Pancreas (tissue), 10 donors: Measurements from ENCODE around the gene MAGOH. TPM values are rescaled to one million over a fixed set of nuclear protein-coding genes. Genes with fewer than 3 reads are reported as not detected.
"Not testable (repeated sequence)": the region's sequence is repeated elsewhere in the genome, so short reads cannot be mapped to it uniquely, and the experiment has no call there.

Experiments used
- ATAC-seq, 4 donors: fragments of 200-7000 bp; cut with Tn5 transposase; one replicate each; pipeline versions ENCODE4 v1.8.0 to v1.9.1; 2020; ENCODE audit warnings: mild to moderate bottlenecking in 4 of 4, moderate library complexity in 4 of 4
- DNase-seq, 6 donors: peaks; one replicate each; pipeline ENCODE4 v3.0.0-alpha.2; 2020
- FAIRE-seq: peaks from 2 replicates; lab custom pipeline; 2012; peaks lifted over from hg19 to GRCh38; lab: Jason Lieb, UNC
- H3K27ac ChIP-seq, 4 donors: fragments of 200-600 bp; sonication (generic); 1 replicate in 3 of 4; 2 replicates in 1 of 4; pipeline versions ENCODE4 v1.5.0 to v1.8.0; 2020
- H3K27me3 ChIP-seq, 4 donors: fragments of 200-600 bp; one replicate each; pipeline ENCODE4 v1.8.0; 2021
- H3K36me3 ChIP-seq, 3 donors: fragments of 200-600 bp; sonication (generic) in 1 of 3; one replicate each; pipeline versions ENCODE4 v1.5.0 to v1.8.0; 2020 to 2021
- H3K4me1 ChIP-seq, 3 donors: fragments of 200-600 bp; one replicate each; pipeline ENCODE4 v1.8.0; 2021
- H3K4me3 ChIP-seq, 4 donors: fragments of 200-600 bp; sonication (generic) in 2 of 4; one replicate each; pipeline versions ENCODE4 v1.5.0 to v1.8.0; 2020 to 2021
- H3K9me3 ChIP-seq, 4 donors: fragments of 200-600 bp; one replicate each; pipeline ENCODE4 v1.8.0; 2021
- WGBS, 2 donors: extraction: QIAGEN DNeasy Blood & Tissue Kit; methylation state at CpG; one replicate each; pipeline ENCODE4 v1.1.7; 2013; 5-methylcytosine and 5-hydroxymethylcytosine counted together
- intact Hi-C, 3 donors: fragments of 100-400 bp; cut with DNase I; formaldehyde crosslinking; loops; one replicate each; pipeline versions ENCODE4 v1.11.1 to v1.14.2; 2022
- polyA plus RNA-seq, 2 donors: library from polyadenylated mRNA; stranded (reverse); fragments of 200-250 nt; gene quantifications; one replicate each; pipeline ENCODE4 v1.2.3, GENCODE V29; 2013
- total RNA-seq, 6 donors: library from RNA; stranded (reverse); fragmentation: NEBNext Ultra II Directional in 4 of 6; extraction: Animal tissue kit (Norgen Biotek cat#: 25700) in 4 of 6; gene quantifications; one replicate each; pipeline versions ENCODE4 v1.2.1 to v1.2.4, GENCODE V29; 2021 to 2023
- TF ChIP-seq, protein P1 (sequence below), 4 donors: fragments of 200-600 bp; sonication (generic) in 3 of 4; IDR thresholded peaks; one replicate each; pipeline versions ENCODE4 v1.5.0 to v1.8.0; 2021; ENCODE audit warnings: antibody characterized with exemption in 4 of 4
- donor health status: healthy with polysubstance abuse.
- donor health status: DM: no; HTN: no; CAD: no; lungs with moderate emphysema.
- donor health status: DM: no; HTN: no; CAD: no.
- donor health status: control.
- donor health status: control.
- donor health status: Bipolar disorder and iron deficiency.
- donor health status: DM: yes; HTN: yes; CAD: no.
- donor health status: DM: no; HTN: no; CAD: no.
- donor health status: DM: no; HTN: no; CAD: no.
- donor health status: DM: yes; HTN: yes; CAD: no.

Gene MAGOH
- total and polyA plus RNA-seq, 8 donors = 7.8 to 56.3 (median 14.4) TPM

DNA sequence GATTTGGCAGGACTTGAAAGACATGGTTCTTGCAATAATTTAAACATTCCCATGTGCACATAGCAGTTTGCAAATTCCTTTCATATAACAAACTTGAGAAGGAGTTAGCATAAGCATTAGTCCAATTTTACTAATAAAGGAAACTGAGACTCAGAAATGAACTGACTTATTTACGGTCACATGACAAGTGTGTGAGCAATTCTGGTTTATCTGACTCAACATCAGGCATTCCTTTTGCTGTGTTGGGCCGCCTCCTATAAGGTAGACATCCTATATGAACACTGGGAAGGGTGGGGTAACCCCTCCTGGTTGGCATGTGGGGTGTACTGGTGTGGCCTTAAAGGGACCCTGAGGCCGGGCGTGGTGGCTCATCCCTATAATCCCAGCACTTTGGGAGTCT, 50.2 kb downstream of the MAGOH start:
- WGBS, 2 donors = 75 to 85% methylated on average over 4 of the region's 4 CpGs
- FAIRE-seq (no peak), DNase-seq (no peak), ATAC-seq (no peak)
- H3K27ac ChIP-seq = no peak overlapping the region
- TF ChIP-seq, protein P1, sequence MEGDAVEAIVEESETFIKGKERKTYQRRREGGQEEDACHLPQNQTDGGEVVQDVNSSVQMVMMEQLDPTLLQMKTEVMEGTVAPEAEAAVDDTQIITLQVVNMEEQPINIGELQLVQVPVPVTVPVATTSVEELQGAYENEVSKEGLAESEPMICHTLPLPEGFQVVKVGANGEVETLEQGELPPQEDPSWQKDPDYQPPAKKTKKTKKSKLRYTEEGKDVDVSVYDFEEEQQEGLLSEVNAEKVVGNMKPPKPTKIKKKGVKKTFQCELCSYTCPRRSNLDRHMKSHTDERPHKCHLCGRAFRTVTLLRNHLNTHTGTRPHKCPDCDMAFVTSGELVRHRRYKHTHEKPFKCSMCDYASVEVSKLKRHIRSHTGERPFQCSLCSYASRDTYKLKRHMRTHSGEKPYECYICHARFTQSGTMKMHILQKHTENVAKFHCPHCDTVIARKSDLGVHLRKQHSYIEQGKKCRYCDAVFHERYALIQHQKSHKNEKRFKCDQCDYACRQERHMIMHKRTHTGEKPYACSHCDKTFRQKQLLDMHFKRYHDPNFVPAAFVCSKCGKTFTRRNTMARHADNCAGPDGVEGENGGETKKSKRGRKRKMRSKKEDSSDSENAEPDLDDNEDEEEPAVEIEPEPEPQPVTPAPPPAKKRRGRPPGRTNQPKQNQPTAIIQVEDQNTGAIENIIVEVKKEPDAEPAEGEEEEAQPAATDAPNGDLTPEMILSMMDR (IDR thresholded peaks at IDR 0.05) = no peak
- no peak overlapping the region for H3K4me3 ChIP-seq
- H3K9me3 ChIP-seq = no peaks in the 10 kb centered on the region
- peaks cover 0 to 9% (median 0%) of the 10 kb centered on the region in 3 donors for H3K4me1 ChIP-seq
- no peaks in the 10 kb centered on the region for H3K36me3 ChIP-seq
- H3K27me3 ChIP-seq = no peaks in the 10 kb centered on the region
- intact Hi-C loops = loop anchor here in 1 of 3 donors (10.0 kb wide), 2 partner anchors 273 to 483 kb away; no protein-coding TSS in a partner anchor

DNA sequence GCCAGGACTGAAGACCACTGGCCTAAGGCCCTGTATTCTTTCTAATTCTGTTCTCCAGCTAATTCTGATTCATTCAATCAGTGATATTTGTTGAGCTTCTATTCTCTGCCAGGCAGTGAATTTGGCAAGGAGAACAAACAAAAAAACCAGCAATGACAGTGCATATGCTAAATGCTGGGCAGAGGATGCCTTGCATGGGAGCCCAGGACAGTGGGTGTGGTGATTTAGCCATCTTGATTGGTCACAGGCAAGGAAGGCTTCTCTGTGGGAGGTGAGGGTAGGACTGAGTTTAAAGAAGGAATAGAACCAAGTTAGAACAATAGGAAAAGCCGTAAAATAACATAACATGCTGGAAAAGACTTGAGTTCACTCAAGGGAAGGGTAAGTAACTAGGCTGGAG, 50.9 kb downstream of the MAGOH start:
- peaks cover 0 to 16% (median 2%) of the 10 kb centered on the region in 3 donors for H3K4me1 ChIP-seq
- H3K27ac ChIP-seq = no peak overlapping the region
- no peaks in the 10 kb centered on the region for H3K27me3 ChIP-seq
- DNase-seq = no peak
- no peak for FAIRE-seq
- no peaks in the 10 kb centered on the region for H3K36me3 ChIP-seq
- H3K9me3 ChIP-seq = no peaks in the 10 kb centered on the region
- no peak overlapping the region for H3K4me3 ChIP-seq
- TF ChIP-seq, protein P1 (IDR thresholded peaks at IDR 0.05) = no peak
- ATAC-seq = no peak
- intact Hi-C loops = loop anchor here in 1 of 3 donors (10.0 kb wide), 2 partner anchors 273 to 483 kb away; no protein-coding TSS in a partner anchor
- 82 to 90% methylated on average over 1 of the region's 1 CpG for WGBS, 2 donors

DNA sequence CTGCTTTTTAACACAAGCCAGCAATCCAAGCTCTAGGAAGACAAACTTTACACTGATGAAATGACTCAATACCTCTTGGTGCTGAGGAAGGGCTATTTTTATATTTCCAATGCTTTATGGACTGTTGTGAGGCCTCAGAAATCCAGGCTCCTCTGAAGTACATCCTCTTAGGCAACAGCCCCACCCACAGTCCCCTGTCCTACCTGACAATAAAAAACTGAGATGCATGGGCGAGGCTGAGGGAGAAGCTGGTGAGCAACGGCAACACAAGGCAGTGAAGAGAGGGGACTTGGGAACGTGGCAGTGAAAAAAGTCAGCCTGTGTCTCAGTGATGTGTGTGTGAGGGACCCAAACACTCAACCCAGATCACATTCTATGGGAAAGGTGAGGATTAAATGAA, 51.8 kb downstream of the MAGOH start:
- H3K4me3 ChIP-seq = no peak overlapping the region
- H3K36me3 ChIP-seq = no peaks in the 10 kb centered on the region
- FAIRE-seq = no peak
- no peak for ATAC-seq
- WGBS, 2 donors = 60 to 72% methylated on average over 3 of the region's 3 CpGs
- DNase-seq = no peak
- no peak overlapping the region for H3K27ac ChIP-seq
- H3K27me3 ChIP-seq = no peaks in the 10 kb centered on the region
- TF ChIP-seq, protein P1 (IDR thresholded peaks at IDR 0.05) = no peak
- H3K9me3 ChIP-seq = no peaks in the 10 kb centered on the region
- intact Hi-C loops = loop anchor here in 1 of 3 donors (10.0 kb wide), 2 partner anchors 272 to 482 kb away; no protein-coding TSS in a partner anchor
- peaks cover 4 to 17% (median 5%) of the 10 kb centered on the region in 3 donors for H3K4me1 ChIP-seq

DNA sequence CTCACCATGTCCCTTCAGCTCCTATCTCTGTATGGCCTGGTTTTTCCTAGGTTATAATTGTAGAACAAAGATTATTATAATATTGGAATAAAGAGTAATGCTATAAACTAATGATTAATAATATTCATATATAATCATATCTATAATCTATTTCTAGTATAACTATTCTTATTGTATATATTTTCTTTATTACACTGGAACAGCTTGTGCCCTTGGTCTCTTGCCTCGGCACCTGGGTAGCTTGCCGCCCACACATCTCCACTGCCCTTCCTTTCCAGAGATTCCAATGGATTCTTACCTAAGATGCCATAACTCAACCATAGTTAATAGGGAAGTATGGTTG, 52.4 kb downstream of the MAGOH start:
- not testable (repeated sequence) for H3K4me3 ChIP-seq, ATAC-seq, H3K9me3 ChIP-seq, FAIRE-seq, H3K36me3 ChIP-seq, H3K27ac ChIP-seq, DNase-seq, H3K27me3 ChIP-seq
- TF ChIP-seq, protein P1 (IDR thresholded peaks at IDR 0.05) = peak in 3 of 4 donors; percentile 4 to 35 (median 13)
- H3K4me1 ChIP-seq = peaks cover 4 to 17% (median 5%) of the 10 kb centered on the region in 3 donors
- intact Hi-C loops = loop anchor here in 1 of 3 donors (10.0 kb wide), 2 partner anchors 271 to 481 kb away; no protein-coding TSS in a partner anchor
- 57 to 58% methylated on average over 2 of the region's 2 CpGs for WGBS, 2 donors
